SKM-1 (cell line): ENCODE data around the gene LRRC40.

Experiments used
- DNase-seq: peaks from one replicate; lab custom pipeline; 2025; ENCODE audit not compliant: unreplicated experiment; lab: John Stamatoyannopoulos, UW

The LRRC40 gene

DNA sequence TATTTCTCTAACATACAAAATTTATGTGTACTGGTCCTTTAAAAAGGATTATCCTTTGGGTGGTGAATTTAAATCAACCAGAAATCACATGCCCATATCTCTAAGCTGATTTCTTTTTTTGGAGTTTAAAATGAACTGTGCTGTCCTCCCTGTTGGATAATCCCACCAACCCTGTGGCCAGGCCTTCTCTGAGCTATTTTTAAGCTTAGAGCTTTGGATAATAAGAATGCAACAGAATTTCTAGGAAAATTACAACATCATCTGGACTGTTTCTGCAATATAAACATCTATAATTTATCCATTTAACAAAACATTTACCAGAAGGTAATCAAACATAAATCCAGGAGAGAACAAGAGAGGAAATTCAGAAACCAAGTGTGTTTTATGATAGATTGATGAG lies 88.3 kb downstream of the LRRC40 start:
- no peak for DNase-seq

DNA sequence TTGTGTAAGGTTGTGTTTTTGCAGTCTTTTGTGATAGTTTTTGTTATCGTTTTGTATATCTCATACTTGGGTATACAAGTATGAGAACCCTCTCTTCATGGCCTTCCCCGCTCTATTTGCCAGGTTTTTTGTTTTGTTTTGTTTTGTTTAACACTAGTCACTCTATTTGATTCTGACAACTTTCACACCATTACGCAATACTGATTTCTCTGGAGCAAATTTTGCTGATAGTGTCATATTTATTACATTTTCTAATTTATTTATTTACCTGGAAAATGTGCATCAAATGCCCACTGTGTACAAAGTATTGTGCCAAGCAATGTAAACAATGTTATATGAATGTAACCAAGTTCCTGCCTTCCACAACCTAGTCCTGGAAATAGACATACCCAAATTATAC lies 90.1 kb downstream of the LRRC40 start:
- no peak for DNase-seq

DNA sequence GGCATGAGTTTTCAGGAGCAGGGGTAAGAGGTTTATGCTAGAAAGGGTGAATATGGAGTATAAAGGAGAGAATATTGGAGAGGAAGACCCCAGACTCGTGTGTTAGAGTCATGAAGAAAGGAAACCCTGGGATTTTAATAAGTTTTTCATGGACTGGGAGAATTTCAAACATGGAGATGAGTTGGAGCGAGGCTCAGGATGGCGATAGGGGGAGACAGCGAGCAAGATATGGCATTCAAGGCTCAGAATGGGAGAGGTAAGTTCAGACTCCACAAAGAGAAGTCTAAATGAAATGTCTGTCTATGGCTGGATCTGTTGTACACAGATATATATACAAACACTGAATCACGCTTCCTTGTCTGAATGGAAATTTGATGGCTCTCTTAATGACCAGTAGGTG lies 92.5 kb downstream of the LRRC40 start:
- no peak for DNase-seq

DNA sequence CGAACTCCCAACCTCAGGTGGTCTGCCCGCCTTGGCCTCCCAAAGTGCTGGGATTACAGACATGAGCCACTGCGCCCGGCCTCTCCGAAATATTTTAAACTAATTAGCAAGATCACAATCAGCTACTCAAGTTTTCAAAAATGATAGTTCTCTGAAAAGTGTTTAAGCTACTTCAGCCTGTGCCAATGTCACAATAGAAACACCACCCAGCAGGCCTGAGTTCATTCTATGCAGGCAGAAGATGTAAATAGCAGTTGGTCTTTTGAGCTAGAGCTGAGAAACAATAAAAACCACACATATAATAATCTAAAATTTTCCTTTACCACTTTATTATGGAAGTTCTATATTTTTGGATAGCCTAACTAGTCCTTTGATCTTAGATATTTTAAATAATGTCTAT lies 96.1 kb downstream of the LRRC40 start:
- no peak for DNase-seq

DNA sequence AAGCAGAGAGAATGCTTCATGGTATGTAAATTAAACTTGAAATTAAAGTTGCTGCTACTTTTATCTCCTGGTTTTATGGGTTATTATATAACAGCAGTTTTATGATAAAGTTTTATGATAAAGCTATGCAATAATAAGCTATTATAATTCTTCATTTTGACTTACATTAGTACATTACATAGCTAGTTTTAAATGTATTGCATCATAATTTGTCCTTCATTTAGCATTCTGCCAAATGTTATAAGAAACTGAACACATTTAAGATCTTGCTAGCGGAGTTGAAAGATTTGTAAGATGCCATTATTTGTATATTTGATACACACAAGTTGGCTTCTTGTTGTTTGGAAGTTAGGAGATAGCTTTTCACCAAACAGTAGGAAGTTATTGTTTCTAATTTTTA lies 101.6 kb downstream of the LRRC40 start:
- DNase-seq, result no peak

DNA sequence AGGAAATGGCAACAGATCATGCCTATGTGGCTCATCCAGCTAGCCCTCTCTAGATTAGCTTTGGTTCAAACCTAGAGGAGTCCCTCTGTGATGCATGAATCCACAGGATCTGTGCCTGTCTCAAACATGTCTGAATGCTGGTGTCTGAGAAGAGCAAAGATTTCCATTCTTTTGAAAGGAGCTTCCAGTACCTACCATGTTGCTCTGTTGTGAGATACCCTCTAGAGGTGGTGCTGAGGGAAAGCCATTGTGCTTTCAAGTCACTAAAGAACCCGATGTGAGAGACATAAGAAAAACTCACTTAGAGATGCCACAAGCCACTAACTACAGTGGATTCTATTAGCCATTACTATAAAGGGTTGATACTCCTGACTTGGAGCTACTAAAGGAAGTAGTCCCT lies 103.6 kb downstream of the LRRC40 start:
- no peak for DNase-seq

DNA sequence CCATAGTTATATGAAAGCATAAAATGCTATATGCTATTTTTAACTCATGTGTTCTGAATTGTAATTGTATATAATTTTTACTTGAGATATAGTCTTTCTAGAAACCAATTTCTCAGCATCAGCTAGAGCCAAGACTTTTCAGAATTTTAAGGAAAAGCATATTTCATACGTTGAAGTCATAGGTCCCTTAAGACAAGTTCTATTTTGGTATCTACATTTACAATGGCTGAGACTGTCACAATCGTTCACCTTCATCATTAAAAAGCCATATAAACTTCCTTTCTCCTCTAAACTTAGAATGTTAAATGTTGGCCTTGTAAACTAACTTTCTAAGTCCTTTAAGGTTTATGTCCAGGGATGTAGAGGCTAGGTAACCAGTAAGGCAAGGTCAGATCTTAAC lies 104.1 kb downstream of the LRRC40 start:
- no peak for DNase-seq
